GM19035 (cell line): ENCODE results near the gene PRR23E.
A peak's percentile ranks its signal among the peaks of the same experiment; 100 is the strongest.

ENCODE experiments used
- ATAC-seq: cut with Tn5 transposase; IDR thresholded peaks from one replicate; pipeline ENCODE4 v1.9.1; 2021; ENCODE audit not compliant: unreplicated experiment

The PRR23E gene

DNA sequence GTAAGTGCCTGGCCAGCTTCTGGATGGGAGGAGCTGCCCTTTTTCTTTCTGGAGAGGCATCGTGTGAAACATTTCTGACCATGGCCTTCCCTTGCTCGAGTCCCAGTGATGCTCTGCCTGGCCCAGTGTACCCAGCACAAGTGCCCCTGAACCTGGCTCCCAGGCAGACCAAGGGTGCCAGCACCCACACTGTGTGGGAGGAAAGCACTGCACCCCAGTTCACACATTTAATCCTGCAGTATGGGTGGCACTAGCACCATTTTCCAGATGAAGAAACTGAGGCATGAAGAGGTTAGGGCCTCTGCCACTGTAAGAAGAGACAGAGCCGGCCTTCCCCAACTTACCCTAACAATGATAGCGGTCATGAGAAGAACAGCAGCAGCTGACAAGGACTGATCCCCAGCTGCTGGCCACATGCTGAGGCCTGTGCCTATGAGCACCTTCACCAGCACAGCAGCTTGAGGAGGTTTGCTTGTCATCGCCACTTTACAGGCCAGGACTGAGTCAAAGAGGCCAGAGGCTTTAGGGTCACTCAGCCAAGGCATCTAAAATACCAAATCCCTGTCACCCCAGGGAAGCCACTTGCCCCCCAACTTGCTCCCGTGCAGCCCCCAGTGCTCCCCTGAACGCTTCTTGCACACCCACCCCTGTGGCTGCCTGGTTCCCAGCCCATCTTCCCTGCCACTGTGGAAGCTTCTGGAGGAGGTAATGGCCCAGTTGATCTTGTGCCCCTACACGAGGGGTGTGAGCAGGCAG lies 15.0 kb downstream of the PRR23E start:
- ATAC-seq = no peak

DNA sequence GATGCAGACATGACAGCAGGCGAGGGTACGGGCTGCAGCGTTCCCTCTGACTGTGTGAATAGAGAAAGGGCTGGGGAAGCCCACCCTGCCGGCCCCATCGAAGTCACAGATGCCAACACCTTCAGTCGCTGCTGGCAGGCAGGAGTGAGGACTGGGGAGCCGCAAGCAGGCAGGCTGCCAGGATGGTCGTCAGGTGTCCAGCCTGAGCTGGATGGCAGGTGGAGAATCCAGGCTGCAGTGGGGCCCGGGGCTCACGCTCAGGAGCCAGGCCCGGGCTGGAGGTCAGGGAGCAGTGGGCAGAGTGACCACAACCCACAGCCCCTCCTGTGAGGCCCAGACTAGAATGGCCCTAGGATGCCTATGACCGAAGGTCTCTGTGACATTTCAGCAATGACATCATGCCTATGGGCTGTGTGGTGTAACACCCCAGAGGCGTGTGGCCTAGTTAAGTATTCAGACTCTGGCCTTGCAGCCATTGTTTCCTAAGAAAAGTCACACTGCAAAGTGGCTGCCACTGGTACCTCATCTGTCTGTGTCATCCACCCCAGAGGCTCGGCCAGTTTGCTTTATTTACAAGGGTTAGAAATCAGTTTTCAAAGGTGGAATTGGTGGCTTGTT lies 15.7 kb downstream of the PRR23E start:
- ATAC-seq = no peak

DNA sequence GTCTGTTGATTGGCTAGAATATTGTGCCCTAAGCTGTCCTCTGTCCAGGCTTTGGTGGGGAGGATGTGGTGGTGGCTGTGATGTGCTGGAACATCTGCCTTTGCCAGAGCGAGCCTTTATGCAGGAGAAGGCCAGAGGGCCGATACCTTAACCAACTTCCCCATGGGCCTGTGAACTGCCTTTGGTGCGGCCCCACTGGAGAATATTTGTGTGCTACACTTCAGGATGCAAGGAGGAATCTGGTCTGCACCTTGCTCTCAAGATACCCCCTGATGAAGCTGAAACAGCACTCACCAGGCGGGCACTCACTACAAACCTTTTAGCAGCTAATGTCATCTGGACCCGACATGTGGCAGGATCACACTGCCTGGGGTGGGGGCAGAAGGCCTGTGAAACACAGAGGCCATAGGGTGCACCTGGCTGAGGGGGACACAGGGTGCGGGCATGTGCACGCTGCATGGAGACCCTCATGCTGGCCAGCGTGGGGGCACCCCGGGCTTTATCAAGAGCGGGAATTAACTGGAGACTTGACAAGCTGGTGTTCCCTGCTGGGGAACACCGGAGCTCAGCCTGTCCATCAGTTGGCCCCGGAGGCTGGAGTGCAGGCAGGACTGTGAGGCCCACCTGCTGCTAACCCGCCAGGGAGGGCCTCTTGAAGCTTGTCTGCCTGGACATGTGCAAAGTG lies 16.4 kb downstream of the PRR23E start:
- no peak for ATAC-seq

DNA sequence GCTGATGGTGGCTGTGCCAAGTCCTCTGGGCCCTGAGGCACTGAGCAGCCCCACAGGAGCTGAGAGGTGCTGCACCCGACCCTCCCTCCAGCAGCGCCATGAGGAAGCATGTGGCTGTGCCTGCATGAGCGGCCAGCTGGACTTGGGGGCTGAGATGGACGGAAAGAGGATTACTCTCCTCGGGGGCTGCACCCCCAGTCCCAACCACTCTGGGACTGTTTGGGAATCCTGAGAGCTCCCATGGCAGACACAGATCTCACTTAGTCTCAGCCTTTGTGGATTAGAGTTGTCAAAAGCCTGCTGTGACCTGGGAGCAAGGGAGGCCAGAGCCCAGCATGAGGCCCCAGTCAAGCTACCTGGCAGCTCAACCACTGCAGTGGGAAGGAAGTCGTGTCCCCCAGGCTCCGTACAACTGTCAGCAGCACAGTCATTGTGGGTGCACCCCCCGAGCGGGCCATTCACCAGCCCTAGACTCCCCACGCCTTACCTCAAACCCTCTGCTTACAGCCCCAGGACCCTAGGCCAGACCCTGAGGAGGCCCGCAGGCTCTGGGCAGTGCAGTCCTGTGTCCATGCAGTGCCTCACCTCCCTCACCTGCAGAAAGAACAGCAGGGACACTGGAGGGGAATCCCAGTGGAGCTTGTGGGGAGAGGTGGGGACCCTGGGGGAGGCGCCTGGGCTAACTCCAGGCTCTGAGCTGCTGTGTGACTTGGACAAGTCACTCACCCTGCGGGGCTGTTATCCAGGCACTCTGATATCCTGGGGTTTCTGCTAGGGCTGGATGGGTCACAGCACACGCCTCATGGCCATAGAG lies 17.1 kb downstream of the PRR23E start:
- no peak for ATAC-seq

DNA sequence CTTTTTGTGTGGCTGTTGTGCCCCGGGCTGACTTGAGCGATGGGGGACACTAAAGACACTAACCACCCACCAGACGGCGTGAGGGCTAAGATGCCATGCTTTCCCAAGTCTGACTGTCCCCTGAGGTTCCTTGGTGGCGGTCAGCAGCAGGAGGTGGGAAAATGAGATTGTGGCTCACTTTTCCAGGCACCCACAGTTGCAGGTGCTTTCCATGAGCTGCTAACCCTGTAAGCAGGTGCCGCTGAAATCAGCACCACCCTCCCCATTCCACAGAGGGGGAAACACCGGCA lies 17.7 kb downstream of the PRR23E start:
- no peak for ATAC-seq

DNA sequence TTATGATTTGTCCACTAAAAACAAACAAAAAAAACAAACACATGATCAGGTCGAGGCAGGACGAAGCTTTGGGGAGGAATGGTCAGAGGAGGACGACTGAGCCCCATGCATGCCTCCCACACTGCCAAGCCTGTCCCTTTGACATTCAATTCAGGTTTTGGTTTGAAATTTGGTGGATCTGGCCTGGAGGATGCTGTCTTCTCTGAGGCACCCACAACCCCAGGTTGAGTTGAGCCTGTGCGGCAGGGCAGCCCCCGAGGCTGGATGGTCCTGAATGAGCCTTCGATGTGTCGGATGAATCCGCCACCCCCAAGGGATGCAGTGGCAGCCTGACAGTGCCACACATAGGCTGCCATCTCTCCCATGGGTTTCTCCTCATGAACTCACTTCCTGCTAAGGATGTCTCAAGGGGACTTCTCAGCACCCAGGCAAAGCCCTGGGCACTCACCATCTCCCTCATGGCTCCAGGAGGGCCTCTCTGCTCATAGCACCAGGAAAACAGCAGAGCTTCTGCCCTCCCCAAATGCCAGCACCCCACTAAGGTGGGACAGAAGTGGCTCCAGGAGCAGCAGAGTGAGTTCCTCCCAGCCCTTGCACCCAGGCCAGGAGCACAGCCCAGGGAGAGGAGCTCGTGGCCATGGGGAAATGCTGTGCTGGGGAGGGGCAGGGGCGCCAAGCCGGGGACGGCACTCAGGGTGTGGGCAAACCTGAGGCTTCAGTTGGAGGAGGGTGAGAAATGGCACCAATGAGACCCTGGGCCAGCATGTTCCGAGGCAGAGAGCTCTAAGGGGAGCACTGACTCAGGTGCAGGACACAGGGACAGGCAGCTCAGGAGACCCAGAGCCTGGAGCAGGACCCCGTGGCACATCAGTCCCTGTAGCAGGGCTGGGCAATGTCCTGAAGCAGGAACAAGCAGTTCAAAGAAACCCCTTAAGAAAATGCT lies 18.5 kb downstream of the PRR23E start:
- no peak for ATAC-seq

DNA sequence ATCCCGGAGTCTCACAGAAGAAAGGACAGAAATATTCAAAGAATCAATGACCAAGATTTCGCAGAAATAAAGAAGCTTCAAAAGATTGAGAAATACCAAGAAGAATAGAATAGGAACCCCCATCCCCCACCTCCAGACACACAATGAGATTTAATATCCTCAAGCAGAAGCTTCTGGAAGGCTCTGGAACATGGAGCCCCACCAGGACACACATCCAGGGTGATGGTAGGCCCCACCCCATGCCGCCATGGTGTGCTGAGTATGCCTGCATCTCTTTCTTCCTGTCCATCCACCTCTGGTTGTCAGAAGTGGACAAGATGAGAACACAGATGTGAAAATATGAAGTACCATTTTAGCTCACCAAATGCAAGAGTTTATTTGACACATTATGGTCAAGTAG lies 19.3 kb downstream of the PRR23E start:
- no peak for ATAC-seq

DNA sequence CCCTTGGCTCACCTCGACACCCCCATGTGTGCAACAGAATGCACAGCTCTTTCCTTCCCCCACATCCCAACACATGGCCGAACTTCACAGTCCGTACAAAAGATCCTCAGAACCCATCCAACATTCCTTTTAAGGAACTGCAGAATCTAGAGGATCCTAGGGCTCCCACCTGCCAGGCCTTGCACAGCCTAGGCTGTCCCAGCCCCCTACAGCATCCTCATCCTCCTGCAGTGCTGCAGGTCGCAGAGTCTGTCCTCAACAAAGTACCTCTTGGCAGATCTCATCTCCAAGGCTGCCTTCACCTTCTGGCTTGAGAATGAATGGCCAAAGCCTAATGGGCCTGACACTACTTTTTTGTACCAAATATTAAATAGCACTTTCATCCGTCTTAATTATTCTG lies 19.8 kb downstream of the PRR23E start:
- no peak for ATAC-seq

DNA sequence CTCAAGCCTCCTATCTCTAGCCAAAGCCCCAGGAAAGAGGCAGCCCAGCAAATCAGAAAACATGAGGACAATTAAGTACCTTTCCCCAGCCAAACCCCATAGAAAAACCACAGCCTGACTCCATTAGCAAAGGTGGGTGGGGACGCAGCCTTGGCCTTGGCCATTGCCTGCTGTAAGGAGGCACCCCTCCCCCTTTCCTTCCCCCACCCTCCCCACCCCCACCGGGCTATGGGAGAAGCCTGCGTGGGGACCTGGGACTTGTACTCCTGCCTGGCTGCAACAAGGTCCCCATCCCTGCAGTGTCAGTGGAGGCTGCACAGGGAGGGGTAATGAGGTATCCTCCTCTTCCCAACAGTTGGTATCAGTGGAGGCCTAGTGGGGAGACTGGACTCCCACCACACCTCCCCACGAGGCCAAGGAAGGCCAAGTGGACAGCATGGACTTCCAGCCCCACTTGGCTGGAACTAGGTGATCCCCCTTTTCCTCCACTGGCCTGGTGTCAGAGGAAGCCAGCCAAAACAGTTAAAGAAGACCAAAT lies 20.5 kb downstream of the PRR23E start:
- no peak for ATAC-seq

DNA sequence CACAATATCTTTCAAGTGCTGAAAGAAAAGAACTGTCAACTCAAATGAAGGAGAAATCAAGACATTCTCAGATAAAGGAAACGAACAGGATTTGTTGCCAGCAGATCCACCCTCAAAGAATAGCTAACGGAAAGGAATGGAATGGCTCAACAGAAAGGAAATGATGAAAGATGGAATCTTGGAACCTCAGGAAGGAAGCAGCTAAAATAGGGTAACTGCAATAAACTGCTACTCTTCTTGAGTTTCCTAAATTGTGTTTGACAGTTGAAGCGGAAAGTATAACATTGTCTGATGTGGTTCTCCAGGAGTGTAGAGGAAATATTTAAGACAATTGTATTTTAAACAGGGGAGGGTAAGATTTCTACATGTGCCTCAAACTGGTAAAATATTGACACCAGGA lies 22.0 kb downstream of the PRR23E start:
- ATAC-seq = no peak

DNA sequence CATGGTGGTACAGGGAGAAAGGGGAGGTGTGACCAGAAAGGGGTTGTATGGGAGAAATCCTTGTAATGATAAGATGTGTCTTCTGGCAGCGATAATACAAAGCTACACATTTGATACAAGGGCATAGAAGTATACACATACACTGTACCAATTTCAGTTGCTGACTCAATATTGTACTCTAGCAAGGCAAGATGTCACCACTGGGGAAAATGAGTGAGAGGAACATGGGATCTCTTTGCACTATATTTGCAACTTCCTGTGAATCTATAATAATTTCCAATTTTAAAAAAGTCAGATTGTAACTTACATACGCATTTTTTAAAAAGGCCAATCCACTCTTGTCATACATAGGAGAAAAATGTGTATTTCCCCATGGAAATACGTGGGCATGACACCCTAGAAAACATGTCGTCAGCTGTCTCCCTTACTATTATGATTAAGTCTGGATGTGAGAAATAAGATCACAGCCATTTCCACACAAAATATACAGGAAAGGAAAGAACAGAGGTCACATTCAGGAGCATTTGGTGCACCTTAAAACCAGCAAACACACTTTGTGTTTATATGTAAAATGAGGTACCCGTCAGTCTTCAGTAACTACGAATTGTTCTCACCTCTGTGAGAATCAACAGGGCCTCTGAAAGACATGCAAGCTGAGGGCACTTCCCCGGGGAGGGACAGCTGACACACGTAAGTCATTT lies 22.9 kb downstream of the PRR23E start:
- ATAC-seq = no peak

DNA sequence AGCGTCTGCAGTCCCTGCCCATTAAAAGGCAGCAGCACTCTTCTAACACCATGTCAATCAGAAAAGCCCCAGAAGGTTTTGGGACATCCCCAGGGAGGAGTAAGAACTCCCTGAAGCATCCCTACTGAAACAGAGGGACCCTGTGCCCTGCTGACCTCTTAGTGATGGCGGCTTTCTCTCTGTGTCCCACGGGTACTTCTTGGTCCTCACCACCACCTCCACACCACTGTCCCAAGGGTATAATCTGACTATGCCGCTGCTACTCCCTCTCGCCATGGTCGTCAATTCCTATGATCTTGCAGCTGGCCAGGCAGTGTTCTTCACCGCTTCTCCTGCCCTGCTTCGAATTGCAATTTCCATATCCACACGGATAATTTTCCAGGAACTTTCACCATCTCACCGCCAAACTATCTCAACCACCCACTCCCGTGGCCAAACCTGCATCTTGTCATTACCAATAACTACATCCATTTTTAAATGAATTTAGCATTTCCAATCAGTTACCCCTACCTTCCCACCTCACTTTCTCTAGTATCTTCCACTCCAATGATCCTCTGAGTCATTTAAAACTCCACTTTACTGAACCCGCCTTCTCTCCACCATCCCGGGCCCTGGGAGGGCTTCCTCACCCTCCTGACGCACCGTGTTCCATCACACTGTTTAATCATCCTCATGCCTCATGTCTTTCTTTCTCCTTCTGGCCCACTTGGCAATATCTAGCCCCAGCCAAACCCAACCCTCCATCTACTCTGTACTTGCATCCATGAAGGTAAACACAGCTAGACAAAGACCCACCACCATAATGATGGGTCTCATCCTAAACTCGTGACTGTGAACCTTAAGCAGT lies 23.7 kb downstream of the PRR23E start:
- ATAC-seq = peak; percentile 57

DNA sequence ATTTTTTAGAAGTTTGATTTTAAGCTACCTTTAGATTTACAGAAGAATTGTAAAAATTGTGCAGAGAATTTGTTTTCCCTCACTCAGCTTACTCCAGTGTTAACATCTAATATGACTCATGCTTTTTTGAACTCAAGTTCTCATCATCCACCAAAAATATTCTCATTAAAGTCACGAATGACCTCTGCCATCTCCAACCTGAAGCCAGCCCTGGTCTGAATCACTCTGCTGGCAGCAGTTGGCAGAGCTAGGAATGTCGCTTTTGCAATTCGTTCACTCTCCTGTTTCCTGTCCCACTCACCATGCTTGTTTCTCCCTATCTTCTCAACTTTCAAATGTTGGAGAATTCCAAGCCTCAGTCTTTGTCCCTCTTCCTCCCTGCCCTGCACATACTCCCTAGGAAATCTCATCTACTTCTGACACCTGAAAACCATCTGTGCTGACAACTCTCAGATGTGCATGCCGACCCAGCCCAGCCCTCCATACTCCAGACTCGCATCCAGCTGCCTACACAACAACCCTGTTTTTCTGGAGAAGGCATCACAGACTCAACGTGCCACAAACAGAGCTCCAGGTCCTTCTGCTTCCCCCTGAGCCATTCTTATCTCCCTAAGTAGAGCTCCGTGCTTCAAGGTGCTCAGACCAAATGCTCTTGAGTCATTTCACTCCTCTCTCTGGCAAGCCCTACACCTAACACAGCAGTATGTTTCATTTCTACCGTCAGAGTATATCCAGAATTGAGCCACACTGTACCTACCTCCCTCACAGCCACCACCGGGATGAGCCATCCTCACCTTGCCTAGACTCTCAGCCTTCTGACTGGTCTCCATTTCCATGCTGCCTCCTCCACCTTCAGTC lies 24.9 kb downstream of the PRR23E start:
- ATAC-seq = no peak

DNA sequence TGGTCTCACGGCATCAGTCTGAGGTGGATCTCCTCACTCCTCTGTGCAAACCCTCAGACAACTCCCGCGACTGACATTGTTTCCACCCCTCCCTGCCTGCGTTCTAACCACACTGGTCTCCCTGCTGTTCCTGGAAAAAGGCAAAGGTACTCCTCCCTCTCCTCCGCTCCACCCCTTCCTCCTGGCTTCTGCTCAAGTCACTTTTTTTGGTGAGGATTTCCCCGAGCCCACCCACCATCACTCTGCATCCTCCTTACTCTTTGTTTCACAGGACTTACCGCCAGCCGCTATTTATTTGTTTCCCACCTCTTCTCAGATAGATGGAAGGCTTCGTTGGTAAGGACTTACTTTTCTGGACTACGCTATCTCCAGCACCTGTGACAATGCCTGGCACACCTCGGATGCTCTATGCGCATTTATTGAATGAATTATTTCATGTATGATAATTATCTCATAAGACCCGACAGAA lies 25.6 kb downstream of the PRR23E start:
- ATAC-seq = no peak

DNA sequence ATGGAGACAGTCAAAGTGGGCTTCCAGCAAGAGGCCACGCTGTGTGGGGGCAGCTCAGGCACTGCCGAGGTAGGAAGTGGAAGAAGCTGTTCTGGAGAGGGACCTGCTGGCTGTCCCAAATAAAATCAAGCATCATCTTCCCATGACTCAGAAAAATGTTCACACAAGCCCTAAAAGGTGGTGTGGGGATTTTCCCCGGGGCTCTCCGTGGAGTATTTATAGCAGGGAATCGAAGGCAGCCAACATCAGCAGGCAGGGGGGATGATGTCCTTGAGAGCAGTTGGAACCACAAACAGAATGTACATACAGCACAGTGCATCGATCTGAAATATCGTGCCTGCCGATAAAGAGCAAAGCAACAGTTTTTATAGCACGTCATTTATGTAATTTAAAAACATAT lies 27.6 kb downstream of the PRR23E start:
- no peak for ATAC-seq

DNA sequence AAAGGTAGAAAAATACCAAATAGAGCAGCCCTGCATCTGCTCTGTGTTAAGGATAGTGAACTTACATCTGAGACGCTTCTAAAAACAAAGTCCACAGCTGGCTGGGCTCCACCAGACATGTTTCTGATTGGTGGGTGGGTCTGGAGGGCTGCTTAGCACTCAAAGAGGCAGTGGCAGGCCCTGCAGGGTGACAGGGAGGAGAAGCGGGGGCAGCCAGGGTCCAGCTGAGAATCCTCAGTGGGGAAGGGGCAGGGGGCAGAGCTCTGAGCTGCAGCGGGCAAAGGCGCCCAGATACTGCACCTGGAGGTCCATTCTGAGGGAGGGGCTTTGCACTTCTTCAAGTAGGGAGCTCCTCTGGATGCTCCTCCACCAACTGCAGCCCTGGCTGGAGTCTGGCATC lies 28.1 kb downstream of the PRR23E start:
- no peak for ATAC-seq

DNA sequence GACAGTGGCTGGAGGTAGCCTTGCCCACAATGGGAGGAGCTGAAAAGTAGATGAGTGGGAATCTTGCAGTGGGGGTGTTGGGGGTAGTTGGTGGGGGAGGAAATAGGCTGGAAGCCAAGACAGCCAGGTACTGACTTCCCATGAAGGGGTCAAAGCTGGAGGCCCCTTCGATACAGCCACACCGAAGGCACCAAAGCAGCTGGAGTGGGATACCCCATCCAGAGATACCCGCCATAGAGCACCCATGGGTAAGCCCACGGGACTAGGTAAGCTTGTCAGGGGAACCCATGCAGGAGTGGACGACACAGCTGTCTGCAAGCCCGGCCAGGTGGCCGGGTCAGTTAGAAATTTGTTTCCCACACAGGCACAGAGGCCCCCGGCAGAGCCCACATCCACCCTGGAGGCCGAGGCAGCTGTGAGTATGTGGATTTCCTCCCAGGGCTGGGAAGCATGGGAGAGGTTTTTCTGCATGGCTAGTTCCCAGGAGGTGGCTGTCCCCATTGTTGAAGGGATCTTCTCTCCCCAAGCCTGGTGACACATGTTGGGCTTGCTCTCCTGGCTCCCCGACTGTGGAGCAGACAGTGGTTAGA lies 28.6 kb downstream of the PRR23E start:
- ATAC-seq = no peak
